CD4-positive, alpha-beta T cell treated with Interleukin-6 at 100 ng/mL for 8 hours (primary cell): ENCODE data around the gene ITIH4.

Experiments
- DNase-seq: peaks from one replicate; pipeline ENCODE4 v3.0.0-alpha.2; 2020; ENCODE audit warnings: mixed read lengths, low spot score

Gene ITIH4

DNA sequence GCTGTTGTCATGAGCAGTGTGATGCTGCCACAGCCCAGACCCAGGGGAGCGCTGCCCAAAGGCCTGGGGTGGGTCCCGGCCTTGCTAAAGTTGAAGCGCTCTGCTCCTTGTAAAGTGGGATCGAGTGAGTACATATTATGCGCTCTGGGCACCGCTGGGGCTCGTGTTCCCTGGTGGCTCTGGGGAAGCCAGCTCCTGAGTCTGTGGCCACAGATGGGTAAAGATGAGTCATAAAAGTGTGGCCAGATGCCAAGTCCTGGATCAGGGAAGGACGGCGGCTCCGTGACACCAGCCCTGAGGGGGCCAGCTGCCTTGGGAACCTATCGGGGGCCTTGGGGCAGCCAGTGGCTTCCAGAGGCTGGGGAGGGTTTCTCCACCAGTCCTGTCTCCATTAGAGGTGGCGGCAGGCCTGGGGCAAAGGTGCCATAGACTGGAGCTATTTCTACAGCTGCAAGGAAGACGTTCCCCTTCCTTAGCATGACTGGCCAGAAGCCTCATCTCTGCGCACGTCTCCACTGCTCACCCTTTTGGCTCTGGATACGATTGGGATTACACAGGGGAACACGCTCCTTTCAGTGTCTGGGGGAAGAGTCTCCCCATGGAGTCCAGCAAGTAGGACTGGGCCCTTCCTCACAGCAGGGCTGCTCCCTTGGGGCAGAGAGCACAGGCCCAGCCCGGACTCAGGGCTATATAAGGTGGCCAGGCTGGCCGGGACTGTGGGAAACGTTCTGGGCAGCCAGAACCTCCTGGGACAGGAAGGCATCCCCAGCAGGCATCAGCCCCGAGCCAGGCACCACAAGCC is 1.2 kb upstream of the ITIH4 start:
- no peak for DNase-seq

- DNase-seq: no peak
These were observed 487 bp downstream of the ITIH4 start for GRCh38 chr3:52829906-52830463.

DNA sequence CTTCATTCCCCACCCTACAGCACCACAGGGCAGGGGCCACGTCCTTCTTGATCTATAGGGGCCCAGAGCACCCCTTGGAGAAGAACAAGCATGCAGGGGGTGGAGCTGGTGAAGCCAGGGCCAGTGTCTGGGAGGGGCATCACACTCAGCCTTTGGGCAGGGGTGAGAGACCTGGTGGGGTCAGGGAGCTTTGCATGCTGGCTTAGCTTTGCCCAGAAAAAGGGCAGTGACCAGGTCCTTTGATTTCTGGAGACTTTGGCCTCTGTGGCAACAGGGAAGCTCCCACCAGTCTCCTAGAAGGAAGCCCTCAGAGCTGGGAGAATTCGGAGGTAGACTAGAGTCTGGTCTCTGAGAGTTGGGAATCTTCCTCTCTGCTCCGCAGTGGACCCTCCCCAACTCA is 990 bp downstream of the ITIH4 start:
- DNase-seq: no peak

GRCh38 chr3:52827866-52828376 is 2.6 kb downstream of the ITIH4 start:
- DNase-seq: no peak

DNA sequence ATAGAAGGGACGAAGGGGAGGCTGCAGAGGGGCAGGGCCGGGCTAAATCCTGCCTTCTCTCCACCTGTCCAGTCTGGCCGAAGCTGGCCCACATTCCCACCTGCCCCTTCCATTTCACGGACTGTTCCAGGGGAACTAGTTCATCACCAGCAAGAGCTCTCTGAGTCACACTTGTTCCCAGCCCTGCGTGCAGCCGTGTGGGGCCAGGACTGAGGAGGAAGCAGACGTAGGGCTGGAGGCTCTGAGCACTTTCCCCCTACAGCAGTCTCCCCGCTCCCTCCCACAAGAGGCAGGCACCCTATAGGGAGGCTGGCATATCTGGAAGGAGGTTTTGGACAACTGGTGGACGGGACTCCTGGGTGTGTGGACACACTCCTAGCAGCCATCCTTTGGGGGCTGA is 3.0 kb downstream of the ITIH4 start:
- no peak for DNase-seq

DNA sequence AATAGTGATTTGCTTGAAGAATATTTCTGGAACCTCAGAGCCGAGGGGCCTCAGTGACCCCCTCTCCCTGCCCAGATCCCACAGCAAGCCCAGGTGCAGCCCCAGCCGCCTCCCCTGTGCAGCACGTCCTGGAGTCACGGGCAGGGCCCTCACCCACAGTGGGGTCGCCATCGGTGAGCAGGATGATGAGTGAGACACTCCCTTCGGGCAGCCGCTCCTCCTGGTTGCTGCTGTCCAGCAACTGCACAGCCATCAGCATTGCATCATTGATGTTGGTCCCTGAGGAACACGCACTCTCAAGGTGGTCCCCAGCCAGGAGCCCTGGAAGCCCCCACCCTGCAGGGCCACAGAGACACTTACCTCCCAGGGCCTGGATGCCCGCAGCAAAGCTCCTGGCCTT is 6.4 kb downstream of the ITIH4 start:
- no peak for DNase-seq

GRCh38 chr3:52822363-52822762 is 8.1 kb downstream of the ITIH4 start:
- no peak for DNase-seq

GRCh38 chr3:52820736-52821135 is 9.7 kb downstream of the ITIH4 start:
- DNase-seq: no peak

DNA sequence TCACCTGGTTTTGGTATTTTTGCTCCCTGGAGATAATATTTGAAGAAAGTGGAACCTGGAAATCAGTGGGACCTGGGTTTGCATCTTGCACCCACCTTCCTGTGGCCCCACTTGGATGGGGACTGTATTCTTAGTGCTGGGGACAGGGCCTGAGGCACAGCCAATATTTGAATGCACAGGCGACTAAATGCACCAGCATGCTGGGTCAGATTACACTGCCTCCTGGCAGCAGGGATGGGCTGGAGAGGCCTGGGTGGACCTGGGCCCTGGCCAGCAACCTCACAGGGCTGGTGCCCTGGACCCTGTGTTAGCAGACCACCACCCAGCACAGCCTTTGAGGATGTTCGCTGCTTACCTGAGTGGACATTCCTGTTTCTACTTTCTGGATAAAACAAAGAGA is 10.5 kb downstream of the ITIH4 start:
- DNase-seq: no peak

GRCh38 chr3:52817860-52818259 is 12.6 kb downstream of the ITIH4 start:
- DNase-seq: no peak

DNA sequence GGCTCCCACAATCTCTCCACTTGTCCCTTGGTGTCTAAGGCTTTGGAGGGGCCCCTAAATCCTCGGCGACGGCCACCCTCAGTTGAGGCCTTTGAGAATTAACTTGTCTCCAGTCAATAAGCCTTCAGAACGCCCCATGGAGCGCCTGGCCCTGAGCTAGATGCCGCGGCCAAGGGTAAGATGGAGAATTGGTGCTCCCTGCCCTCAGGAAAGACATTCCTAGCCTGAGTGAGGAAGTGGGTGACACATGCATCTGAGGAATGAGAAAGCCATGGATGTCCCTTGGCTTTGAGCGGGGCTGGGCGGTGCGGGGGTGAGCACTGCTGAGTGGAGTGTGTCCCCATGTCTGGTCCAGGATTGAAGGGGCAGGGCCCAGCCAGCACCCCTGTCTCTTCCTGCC is 13.3 kb downstream of the ITIH4 start:
- DNase-seq: no peak

GRCh38 chr3:52816654-52817053 is 13.8 kb downstream of the ITIH4 start:
- no peak for DNase-seq

DNA sequence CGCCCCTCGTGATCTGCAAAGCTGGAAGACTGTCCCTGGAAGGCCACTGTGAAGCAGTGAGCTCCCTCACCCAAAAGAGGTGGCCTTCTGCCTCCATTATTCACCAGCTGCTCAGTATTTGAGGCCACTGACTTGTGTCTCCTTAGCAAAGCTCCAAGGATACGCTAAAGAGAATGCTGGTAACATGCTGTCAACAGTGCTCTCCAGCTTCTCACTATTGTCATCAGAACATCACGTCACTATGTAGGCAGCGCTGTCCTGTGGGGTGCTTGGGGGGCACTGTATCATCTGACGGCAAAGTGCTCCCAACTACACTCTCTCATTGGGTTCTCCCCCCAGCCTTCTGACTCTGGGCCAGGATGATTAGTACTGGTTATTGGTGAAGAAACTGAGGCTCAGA is 14.3 kb downstream of the ITIH4 start:
- DNase-seq: no peak

DNA sequence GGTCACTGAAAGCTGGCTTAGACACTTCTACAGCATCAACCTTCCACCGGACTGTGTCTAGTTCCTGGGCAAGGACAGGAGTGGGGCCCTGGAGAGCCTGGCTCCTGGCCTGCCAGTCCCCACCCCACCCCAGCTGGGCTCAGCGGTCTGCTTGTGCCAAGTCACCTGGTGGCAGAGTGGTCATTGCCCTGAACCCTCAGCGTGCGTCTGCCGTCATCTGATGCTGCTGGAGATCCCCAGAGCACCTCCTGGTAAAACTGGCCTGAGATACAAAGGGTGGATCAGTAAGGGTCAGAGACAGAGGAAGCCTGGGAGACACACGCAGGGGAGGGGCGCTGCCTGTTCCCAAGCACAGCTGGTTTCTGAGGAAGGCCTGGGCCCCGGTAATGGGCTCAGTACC is 16.7 kb downstream of the ITIH4 start:
- no peak for DNase-seq

DNA sequence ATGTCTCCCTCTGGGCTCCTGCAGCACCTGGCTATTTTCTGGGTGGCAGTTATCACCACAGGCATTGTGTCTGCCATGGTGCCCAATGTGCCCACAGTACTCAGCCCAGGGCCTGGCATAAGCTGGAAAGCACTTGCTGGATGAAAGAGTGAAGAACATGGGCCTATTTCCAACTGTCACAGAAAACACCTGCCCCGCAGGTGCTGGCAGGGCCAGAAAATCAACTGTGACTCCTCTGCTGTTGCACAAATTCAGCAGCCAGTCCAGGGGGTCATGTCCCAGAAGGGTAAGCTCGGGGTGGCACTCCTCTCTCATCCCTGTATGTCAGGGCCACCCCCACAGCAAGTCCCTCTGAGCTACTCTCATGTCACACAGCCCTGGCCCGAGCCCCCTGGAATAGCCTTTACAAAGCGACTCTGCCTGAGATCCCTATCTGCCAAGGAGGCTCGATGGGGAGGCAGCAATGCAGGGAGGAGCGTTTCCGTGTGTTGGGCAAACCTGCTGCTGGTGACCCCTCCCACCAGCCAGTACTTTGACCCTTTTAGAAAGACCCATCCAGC is 18.9 kb downstream of the ITIH4 start:
- DNase-seq: no peak

DNA sequence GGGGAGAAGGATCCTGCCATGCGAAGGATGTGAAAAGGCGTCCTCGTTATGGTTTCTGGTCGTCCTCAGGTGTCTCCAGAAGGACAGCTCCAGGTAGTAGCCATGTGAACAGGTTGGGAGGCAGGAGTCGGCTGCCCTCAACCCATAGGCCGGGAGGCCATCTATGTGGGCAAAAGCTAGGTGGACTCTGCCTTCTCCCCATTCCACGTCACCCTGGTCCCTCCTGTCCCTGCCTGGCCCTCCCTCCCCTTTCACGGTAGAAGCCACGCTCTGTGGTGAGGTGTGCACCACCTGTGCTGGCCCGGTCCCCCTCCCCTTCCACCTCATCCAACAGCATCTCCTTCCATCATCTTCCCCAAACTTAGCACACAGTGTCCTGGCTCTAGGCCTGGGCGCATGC is 19.5 kb downstream of the ITIH4 start:
- no peak for DNase-seq

DNA sequence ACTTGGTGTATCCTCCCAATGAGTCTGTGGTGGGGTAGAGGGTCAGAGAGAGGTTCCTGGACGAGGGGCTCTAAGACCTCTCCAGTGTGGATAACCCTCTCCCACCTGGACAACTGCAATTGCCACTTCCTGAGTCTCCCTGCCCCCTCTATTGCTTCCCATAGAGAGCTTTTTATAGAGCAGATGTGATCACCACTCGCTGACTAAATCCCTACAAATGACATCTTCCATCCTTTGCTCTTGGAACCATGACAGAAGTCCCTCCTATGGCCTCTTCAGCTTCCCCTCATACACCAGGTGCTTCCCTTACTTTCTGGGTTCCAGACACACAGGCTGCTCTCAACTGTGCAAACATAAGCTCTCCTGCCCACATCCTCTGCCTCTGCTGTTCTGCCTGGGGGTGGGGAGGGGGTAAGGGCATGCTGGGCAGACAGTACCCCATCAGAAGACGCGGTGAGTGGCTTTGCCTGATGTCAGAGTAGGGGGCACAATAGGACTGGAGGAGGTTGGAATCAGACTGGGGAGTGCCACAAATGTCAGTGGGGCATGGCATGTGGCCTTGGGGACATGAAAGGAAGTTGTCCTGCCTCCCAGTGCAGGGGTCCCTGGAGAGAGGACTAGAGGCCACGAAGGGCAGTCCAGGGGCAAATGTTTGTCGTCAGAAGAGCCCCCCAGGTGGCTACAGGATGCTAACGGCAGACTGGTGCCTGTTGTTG is 20.7 kb downstream of the ITIH4 start:
- no peak for DNase-seq

GRCh38 chr3:52809149-52809548 is 21.3 kb downstream of the ITIH4 start:
- no peak for DNase-seq

- no peak for DNase-seq
These were observed 25.0 kb downstream of the ITIH4 start for GRCh38 chr3:52805270-52806039.

GRCh38 chr3:52801839-52802238 is 28.6 kb downstream of the ITIH4 start:
- no peak for DNase-seq

- no peak for DNase-seq
These were observed 30.4 kb downstream of the ITIH4 start for GRCh38 chr3:52800079-52800478.

DNA sequence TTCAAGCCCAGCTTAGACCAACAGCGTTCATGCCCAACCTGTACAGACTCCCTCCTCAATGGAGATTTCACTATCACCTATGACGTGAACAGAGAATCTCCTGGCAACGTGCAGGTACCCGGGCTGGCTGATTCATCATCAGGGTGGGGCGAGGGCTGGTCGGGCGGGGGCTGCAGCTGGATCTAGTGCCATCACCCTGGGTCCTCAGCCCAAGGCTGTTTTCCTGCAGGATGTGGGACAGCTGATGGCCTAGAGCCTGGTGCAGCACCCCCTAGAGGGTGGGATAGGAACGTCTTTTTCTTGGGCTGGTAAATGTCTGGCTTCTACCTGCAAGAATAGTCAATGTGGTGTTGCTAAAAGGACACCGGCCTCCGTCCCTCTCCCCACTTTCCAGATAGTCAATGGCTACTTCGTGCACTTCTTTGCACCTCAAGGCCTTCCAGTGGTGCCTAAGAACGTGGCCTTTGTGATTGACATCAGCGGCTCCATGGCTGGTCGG is 31.4 kb downstream of the ITIH4 start:
- DNase-seq: no peak
